Suprapubic skin (tissue), 2 donors: ENCODE data around the gene ZC3H4.

Experiments
- EP300 ChIP-seq: sonication (generic); formaldehyde crosslinking; IDR thresholded peaks from one replicate; pipeline ENCODE4 v1.6.1; 2017; ENCODE audit warnings: antibody characterized with exemption
- POLR2A ChIP-seq, 2 donors: fragments of 450-650 bp; IDR thresholded peaks; one replicate each; pipeline ENCODE4 v1.6.1; 2017; ENCODE audit warnings: antibody characterized with exemption in 2 of 2, mild to moderate bottlenecking in 2 of 2, moderate library complexity in 2 of 2

- TF ChIP-seq POLR2A (IDR thresholded peaks at IDR 0.05) = no peak
- TF ChIP-seq EP300 = no peak
Observed at GRCh38 chr19:47095476-47096099, 18.0 kb downstream of the ZC3H4 start.
